Mucosa of descending colon (tissue), 3 donors: ENCODE measurements around the gene ADAM12. TPM values are rescaled to one million over a fixed set of nuclear protein-coding genes. Genes with fewer than 3 reads are reported as not detected.

Source experiments
- ATAC-seq: fragments of 200-7000 bp; cut with Tn5 transposase; one replicate; pipeline ENCODE4 v1.9.1; 2020; ENCODE audit warnings: mild to moderate bottlenecking, moderate library complexity
- DNase-seq, 3 donors: peaks; one replicate each; pipeline ENCODE4 v3.0.0-alpha.2; 2020
- H3K36me3 ChIP-seq: fragments of 200-600 bp; one replicate; pipeline ENCODE4 v1.8.0; 2021; ENCODE audit warnings: low read depth, mild to moderate bottlenecking
- H3K4me1 ChIP-seq: fragments of 200-600 bp; one replicate; pipeline ENCODE4 v1.8.0; 2021; ENCODE audit warnings: low read depth, mild to moderate bottlenecking
- H3K4me3 ChIP-seq: fragments of 200-600 bp; one replicate; pipeline ENCODE4 v1.8.0; 2021; ENCODE audit warnings: mild to moderate bottlenecking
- H3K9me3 ChIP-seq: fragments of 200-600 bp; one replicate; pipeline ENCODE4 v1.8.0; 2021; ENCODE audit warnings: mild to moderate bottlenecking
- intact Hi-C, 2 donors: fragments of 100-400 bp; cut with DNase I in 1 of 2; cut with micrococcal nuclease in 1 of 2; formaldehyde crosslinking; loops; one replicate each; pipeline versions ENCODE4 v1.11.0 to v1.11.1; 2022; cut with DNase I, micrococcal nuclease
- total RNA-seq, 3 donors: library from RNA; stranded (reverse); fragmentation: NEBNext Ultra II Directional in 2 of 3; extraction: Animal tissue kit (Norgen Biotek cat#: 25700) in 2 of 3; gene quantifications; one replicate each; pipeline versions ENCODE4 v1.2.1 to v1.2.4, GENCODE V29; 2021 to 2023
- TF ChIP-seq, protein P1 (sequence below): fragments of 200-600 bp; IDR thresholded peaks from one replicate; pipeline ENCODE4 v1.8.0; 2022; ENCODE audit warnings: antibody characterized with exemption, mild to moderate bottlenecking
- donor health status: DM: no; HTN: no; CAD: no; lungs with moderate emphysema.
- donor health status: DM: no; HTN: no; CAD: no.
- donor health status: DM: no; HTN: yes; CAD: no.

ADAM12 gene
- total RNA-seq, 3 donors from 2014 or later, result 0.20 to 0.89 (median 0.66) TPM

DNA sequence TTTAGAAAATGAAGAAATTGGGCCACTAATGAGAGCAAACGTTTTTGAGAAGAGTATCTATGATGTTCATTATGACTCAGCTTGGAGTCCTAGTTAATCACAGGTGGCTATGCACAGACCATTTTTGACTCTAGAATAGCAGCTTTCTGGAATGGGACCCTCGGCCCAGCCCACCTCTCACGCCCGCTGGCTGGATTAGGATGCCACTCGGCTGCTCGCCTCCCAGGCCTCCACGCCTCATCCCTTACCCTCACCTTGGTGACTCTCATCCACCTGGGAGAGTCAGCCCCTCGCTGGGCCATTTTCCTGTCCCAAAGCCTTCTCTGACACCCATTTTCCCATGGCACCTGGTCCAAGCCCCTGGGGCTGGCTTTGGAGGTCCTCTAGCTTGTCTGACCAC is 173.6 kb downstream of the ADAM12 start:
- ATAC-seq (no peak), DNase-seq (no peak)
- intact Hi-C loops, result no loop called here
- no peaks in the 10 kb centered on the region for H3K9me3 ChIP-seq
- TF ChIP-seq, protein P1, sequence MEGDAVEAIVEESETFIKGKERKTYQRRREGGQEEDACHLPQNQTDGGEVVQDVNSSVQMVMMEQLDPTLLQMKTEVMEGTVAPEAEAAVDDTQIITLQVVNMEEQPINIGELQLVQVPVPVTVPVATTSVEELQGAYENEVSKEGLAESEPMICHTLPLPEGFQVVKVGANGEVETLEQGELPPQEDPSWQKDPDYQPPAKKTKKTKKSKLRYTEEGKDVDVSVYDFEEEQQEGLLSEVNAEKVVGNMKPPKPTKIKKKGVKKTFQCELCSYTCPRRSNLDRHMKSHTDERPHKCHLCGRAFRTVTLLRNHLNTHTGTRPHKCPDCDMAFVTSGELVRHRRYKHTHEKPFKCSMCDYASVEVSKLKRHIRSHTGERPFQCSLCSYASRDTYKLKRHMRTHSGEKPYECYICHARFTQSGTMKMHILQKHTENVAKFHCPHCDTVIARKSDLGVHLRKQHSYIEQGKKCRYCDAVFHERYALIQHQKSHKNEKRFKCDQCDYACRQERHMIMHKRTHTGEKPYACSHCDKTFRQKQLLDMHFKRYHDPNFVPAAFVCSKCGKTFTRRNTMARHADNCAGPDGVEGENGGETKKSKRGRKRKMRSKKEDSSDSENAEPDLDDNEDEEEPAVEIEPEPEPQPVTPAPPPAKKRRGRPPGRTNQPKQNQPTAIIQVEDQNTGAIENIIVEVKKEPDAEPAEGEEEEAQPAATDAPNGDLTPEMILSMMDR, result no peak
- H3K4me1 ChIP-seq, result no peaks in the 10 kb centered on the region
- no peak overlapping the region for H3K4me3 ChIP-seq
- H3K36me3 ChIP-seq, result no peaks in the 10 kb centered on the region

DNA sequence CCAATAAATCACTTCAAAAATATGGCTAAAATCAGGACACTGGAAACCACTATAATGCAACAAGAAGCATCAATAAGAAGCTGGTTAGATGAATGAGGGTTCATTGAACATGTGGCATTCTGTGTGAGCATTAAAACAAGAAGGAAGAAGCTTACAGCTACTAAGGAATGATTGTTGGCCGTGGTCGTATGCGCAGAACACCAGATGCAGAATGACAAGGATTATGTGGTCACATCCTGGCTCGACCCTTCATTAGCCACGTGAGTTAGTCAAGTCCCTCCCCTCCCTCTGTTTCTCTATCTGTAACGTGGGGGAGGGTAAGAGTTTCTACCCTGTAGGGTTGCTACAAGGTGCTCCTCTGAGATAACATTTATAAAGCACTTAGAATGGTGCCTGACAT is 174.3 kb downstream of the ADAM12 start:
- Histone ChIP-seq H3K4me3 (no peak overlapping the region), H3K4me1 (no peaks in the 10 kb centered on the region), H3K36me3 (no peaks in the 10 kb centered on the region), H3K9me3 (no peaks in the 10 kb centered on the region)
- intact Hi-C loops, result no loop called here
- ATAC-seq (no peak), DNase-seq (no peak)
- TF ChIP-seq, protein P1, result no peak

DNA sequence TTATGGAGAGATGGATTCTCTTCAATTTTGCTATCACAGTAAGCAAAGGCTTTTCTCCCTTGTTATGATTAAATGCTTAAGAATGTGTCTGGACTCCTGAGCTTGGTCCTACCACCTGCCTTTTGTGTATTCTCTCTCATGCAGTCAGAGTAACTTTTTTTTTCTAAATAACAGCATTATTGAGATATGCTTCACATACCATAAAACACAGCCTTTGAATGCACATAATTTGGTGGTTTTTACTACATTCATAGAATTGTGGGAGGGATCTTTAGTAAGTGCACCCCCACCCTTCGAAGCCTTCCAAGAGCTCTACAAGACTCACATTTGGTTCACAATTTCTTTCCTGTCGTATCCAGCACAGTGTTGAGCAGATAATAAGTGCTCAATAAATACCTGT is 175.5 kb downstream of the ADAM12 start:
- no peaks in the 10 kb centered on the region for H3K36me3 ChIP-seq
- ATAC-seq (no peak), DNase-seq (no peak)
- no peaks in the 10 kb centered on the region for H3K4me1 ChIP-seq
- TF ChIP-seq, protein P1, result no peak
- H3K4me3 ChIP-seq, result no peak overlapping the region
- H3K9me3 ChIP-seq, result no peaks in the 10 kb centered on the region
- intact Hi-C loops, result no loop called here

DNA sequence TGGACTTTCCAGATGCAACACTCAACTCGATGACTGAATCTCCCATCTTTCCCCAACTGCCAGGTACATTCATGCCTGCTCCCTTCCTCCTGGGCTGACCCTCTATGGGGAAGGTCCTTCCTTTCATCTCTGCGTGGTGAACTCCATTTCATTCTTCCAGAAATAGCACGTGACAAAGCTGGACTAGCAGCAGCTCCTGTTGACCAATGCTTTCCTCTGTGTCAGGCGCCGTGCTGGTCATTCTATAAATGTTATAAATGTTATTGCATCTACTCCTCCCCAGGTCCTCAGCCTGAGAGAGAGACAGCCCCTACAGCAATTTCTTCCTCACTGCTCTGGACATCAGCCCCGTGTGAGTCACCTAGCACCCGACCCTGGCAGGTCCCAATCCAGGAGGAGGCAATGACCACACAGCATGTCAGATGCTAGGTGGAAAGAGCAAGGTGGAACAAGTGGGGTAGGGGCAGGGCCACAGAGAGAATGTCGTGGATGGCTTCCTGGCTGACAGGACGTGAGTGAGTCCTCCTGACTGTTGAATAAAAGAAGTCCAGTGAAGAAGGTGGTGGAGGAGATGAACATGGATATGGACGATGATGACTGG is 178.1 kb downstream of the ADAM12 start:
- intact Hi-C loops, result no loop called here
- Histone ChIP-seq H3K9me3 (no peaks in the 10 kb centered on the region), H3K4me1 (no peaks in the 10 kb centered on the region), H3K36me3 (no peaks in the 10 kb centered on the region), H3K4me3 (no peak overlapping the region)
- TF ChIP-seq, protein P1, result no peak
- no peak for DNase-seq
- no peak for ATAC-seq

DNA sequence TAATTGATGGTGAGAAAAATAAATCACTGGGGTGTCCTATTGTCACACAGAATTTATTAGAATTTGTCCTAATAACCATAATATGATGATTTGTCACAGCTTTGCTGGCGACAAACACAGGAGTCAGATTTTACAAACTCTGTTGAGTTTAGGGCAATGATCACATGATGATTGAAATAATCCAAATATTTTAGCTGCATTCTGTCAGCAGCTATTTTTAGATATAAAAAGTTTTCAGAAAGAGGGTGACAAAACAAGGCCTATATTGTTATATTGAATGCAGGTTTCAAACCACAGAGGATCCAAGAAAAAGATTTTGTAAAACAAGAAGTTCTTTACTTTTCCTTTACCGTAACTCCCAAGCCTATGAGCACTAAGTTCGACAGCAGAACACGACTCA is 178.8 kb downstream of the ADAM12 start:
- Histone ChIP-seq H3K4me3 (no peak overlapping the region), H3K36me3 (no peaks in the 10 kb centered on the region), H3K9me3 (no peaks in the 10 kb centered on the region), H3K4me1 (no peaks in the 10 kb centered on the region)
- ATAC-seq, result no peak
- no peak for DNase-seq
- TF ChIP-seq, protein P1, result no peak
- intact Hi-C loops, result no loop called here
